ENCODE results near the gene MAPKAPK5. TPM values are rescaled to one million over a fixed set of nuclear protein-coding genes. Genes with fewer than 3 reads are reported as not detected.
"Not testable (repeated sequence)": the region's sequence is repeated elsewhere in the genome, so short reads cannot be mapped to it uniquely, and the experiment has no call there.

Gene MAPKAPK5
- total and polyA plus RNA-seq, 10 donors: 12.7 to 56.4 (median 43.1) TPM

- H3K27ac ChIP-seq: no peak overlapping the region
- intact Hi-C loops (cut with DNase I; ENCODE audit: low total_unique reads): no loop called here
- peaks cover 0 to 23% (median 2%) of the 10 kb centered on the region in 6 donors for H3K4me1 ChIP-seq
- no peaks in the 10 kb centered on the region for H3K27me3 ChIP-seq (replicated peaks in 1 of 7)
- H3K36me3 ChIP-seq: no peaks in the 10 kb centered on the region
- WGBS, 5 donors: 68 to 89% (median 73%) methylated on average over 3 of the region's 3 CpGs
- no peaks in the 10 kb centered on the region for H3K9me3 ChIP-seq
- no peak for DNase-seq
- TF ChIP-seq CTCF (IDR thresholded peaks at IDR 0.05 in 8 of 11, conservative IDR thresholded peaks at IDR 0.05 in 3 of 11): no peak
- TF ChIP-seq POLR2A (IDR thresholded peaks at IDR 0.05): no peak
- no peak for TF ChIP-seq POLR2AphosphoS5 (IDR thresholded peaks at IDR 0.05)
- H3K4me3 ChIP-seq: no peak overlapping the region
Measured at GRCh38 chr12:111823891-111824290, 18.1 kb upstream of the MAPKAPK5 start.

GRCh38 chr12:111824312-111824711 lies 17.7 kb upstream of the MAPKAPK5 start:
- TF ChIP-seq CTCF (IDR thresholded peaks at IDR 0.05 in 8 of 11, conservative IDR thresholded peaks at IDR 0.05 in 3 of 11): peak in 5 of 11 experiments; percentile 17 to 24 (median 22)
- H3K4me1 ChIP-seq: peaks cover 0 to 23% (median 2%) of the 10 kb centered on the region in 6 donors
- H3K36me3 ChIP-seq; H3K9me3 ChIP-seq; intact Hi-C loops (cut with DNase I; ENCODE audit: low total_unique reads); H3K4me3 ChIP-seq; DNase-seq; H3K27me3 ChIP-seq (replicated peaks in 1 of 7); H3K27ac ChIP-seq: not testable (repeated sequence)
- WGBS, 5 donors: 51 to 67% (median 61%) methylated on average over 4 of the region's 4 CpGs

- H3K4me1 ChIP-seq: peaks cover 0 to 23% (median 2%) of the 10 kb centered on the region in 6 donors
- H3K4me3 ChIP-seq: no peak overlapping the region
- H3K9me3 ChIP-seq: no peaks in the 10 kb centered on the region
- H3K36me3 ChIP-seq: no peaks in the 10 kb centered on the region
- no peak for DNase-seq
- no peaks in the 10 kb centered on the region for H3K27me3 ChIP-seq (replicated peaks in 1 of 7)
- WGBS, 5 donors: 81 to 92% (median 88%) methylated on average over 5 of the region's 5 CpGs
- H3K27ac ChIP-seq: no peak overlapping the region
- TF ChIP-seq CTCF (IDR thresholded peaks at IDR 0.05 in 8 of 11, conservative IDR thresholded peaks at IDR 0.05 in 3 of 11) (no peak), POLR2AphosphoS5 (IDR thresholded peaks at IDR 0.05) (no peak), POLR2A (IDR thresholded peaks at IDR 0.05) (no peak)
- intact Hi-C loops (cut with DNase I; ENCODE audit: low total_unique reads): no loop called here
Measured at GRCh38 chr12:111825509-111825908, 16.5 kb upstream of the MAPKAPK5 start.

GRCh38 chr12:111826316-111826715 lies 15.7 kb upstream of the MAPKAPK5 start:
- TF ChIP-seq POLR2AphosphoS5 (IDR thresholded peaks at IDR 0.05): no peak
- no peak for TF ChIP-seq CTCF (IDR thresholded peaks at IDR 0.05 in 8 of 11, conservative IDR thresholded peaks at IDR 0.05 in 3 of 11)
- no peak for TF ChIP-seq POLR2A (IDR thresholded peaks at IDR 0.05)
- intact Hi-C loops (cut with DNase I; ENCODE audit: low total_unique reads): no loop called here
- WGBS, 5 donors: 71 to 82% (median 77%) methylated on average over 3 of the region's 3 CpGs

More at GRCh38 chr12:111826316-111826715, 15.7 kb upstream of the MAPKAPK5 start:
- Histone ChIP-seq H3K9me3 (no peaks in the 10 kb centered on the region), H3K4me3 (no peak overlapping the region), H3K36me3 (no peaks in the 10 kb centered on the region), H3K27me3 (replicated peaks in 1 of 7) (no peaks in the 10 kb centered on the region), H3K27ac (peak overlapping the region in 1 of 8 donors; percentile 38), H3K4me1 (peaks cover 0 to 23% (median 2%) of the 10 kb centered on the region in 6 donors)
- no peak for DNase-seq

Measured in spleen (tissue), 11 donors.